Bronchial epithelial cell (primary cell): ENCODE measurements around the gene CFAP65. TPM values are rescaled to one million over a fixed set of nuclear protein-coding genes. Genes with fewer than 3 reads are reported as not detected.

Source experiments
- DNase-seq: peaks from one replicate; pipeline ENCODE4 v3.0.0-alpha.2; 2010; ENCODE audit warnings: low read depth
- FAIRE-seq: peaks from 2 replicates; lab custom pipeline; 2011; peaks lifted over from hg19 to GRCh38; lab: Jason Lieb, UNC
- H3K27me3 ChIP-seq: 2 replicates; pipeline ENCODE4 v1.5.1; 2011; ENCODE audit warnings: low read length; ENCODE audit not compliant: control insufficient read depth, insufficient read depth
- H3K36me3 ChIP-seq: 2 replicates; pipeline ENCODE4 v1.5.1; 2011; ENCODE audit warnings: low read length; ENCODE audit not compliant: control insufficient read depth, insufficient read depth
- H3K4me3 ChIP-seq: 2 replicates; pipeline ENCODE4 v1.5.1; 2011; ENCODE audit warnings: mild to moderate bottlenecking, low read depth, low read length, control low read depth
- total RNA-seq: library from RNA; depleted of rRNA; stranded (reverse); fragments of >200 nt; gene quantifications from 2 replicates; pipeline ENCODE4 v1.2.1, GENCODE V29; 2014
- TF ChIP-seq, protein P1 (sequence below): IDR thresholded peaks from 2 replicates; pipeline ENCODE4 v1.5.1; 2011; ENCODE audit warnings: mild to moderate bottlenecking, moderate library complexity, low read length, control low read depth, inconsistent platforms; ENCODE audit not compliant: insufficient read depth, severe bottlenecking

The CFAP65 gene
- total RNA-seq, 1 donor from 2014 or later, result not detected

DNA sequence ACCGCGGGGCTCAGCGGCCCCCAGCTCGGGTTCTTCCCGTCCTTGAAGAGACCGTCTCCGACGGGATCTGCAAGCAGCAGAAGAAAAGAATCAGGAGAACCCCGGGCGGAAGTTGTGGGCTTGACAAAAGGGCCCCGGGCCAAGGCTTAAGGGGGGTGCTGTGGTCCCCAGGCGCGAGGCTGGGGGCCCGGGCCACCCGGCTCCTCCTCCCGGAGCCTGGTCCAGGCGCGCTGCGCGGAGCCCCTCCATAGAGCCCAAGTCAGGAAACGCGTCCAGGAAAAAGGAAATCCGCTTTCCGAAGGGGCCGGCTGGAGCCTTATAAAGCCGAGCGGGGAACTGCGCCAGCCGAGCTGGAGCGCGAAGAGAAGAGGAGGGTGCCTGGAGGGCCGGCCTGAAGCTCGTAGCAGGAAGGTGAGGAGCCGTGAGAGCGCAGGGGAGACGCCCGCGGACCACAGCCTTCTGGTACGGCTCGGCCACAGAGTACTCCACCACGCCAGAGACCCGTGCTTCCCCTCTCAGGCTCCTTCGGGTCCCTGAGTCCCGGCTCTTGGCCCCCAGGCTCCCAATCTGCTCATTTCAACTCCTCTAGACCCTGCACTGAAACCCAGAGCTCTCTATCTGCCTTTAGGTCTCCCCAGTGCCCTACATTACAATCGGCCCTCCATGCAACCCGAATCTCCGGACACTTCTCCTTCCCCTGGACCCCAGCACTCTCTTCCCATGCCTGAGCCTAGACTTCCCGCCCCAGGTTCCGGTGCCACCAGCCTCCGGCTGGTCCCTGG lies 56.9 kb downstream of the CFAP65 start:
- Histone ChIP-seq H3K27me3 (peaks cover 71% of the 10 kb centered on the region), H3K4me3 (no peak overlapping the region), H3K36me3 (no peaks in the 10 kb centered on the region)
- TF ChIP-seq, protein P1, sequence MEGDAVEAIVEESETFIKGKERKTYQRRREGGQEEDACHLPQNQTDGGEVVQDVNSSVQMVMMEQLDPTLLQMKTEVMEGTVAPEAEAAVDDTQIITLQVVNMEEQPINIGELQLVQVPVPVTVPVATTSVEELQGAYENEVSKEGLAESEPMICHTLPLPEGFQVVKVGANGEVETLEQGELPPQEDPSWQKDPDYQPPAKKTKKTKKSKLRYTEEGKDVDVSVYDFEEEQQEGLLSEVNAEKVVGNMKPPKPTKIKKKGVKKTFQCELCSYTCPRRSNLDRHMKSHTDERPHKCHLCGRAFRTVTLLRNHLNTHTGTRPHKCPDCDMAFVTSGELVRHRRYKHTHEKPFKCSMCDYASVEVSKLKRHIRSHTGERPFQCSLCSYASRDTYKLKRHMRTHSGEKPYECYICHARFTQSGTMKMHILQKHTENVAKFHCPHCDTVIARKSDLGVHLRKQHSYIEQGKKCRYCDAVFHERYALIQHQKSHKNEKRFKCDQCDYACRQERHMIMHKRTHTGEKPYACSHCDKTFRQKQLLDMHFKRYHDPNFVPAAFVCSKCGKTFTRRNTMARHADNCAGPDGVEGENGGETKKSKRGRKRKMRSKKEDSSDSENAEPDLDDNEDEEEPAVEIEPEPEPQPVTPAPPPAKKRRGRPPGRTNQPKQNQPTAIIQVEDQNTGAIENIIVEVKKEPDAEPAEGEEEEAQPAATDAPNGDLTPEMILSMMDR, result no peak
- DNase-seq (no peak), FAIRE-seq (no peak)

DNA sequence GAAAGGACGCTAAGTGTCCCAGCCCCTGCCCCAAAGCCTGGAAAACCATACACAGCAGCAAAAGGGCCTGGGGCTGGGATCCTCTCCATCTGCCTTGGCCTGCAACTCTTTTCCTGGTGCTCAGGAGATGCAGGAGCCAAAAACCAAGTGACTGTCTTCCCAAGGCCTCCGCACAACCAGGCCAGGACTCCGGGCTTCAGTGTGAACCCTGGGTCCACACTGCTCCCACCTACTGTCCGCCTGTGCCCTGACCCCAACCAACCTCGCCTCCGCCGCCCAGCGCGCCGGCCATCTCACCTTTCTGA lies 57.4 kb downstream of the CFAP65 start:
- TF ChIP-seq, protein P1, result no peak
- peaks cover 66% of the 10 kb centered on the region for H3K27me3 ChIP-seq
- no peak for FAIRE-seq
- no peak for DNase-seq
- no peaks in the 10 kb centered on the region for H3K36me3 ChIP-seq
- no peak overlapping the region for H3K4me3 ChIP-seq

DNA sequence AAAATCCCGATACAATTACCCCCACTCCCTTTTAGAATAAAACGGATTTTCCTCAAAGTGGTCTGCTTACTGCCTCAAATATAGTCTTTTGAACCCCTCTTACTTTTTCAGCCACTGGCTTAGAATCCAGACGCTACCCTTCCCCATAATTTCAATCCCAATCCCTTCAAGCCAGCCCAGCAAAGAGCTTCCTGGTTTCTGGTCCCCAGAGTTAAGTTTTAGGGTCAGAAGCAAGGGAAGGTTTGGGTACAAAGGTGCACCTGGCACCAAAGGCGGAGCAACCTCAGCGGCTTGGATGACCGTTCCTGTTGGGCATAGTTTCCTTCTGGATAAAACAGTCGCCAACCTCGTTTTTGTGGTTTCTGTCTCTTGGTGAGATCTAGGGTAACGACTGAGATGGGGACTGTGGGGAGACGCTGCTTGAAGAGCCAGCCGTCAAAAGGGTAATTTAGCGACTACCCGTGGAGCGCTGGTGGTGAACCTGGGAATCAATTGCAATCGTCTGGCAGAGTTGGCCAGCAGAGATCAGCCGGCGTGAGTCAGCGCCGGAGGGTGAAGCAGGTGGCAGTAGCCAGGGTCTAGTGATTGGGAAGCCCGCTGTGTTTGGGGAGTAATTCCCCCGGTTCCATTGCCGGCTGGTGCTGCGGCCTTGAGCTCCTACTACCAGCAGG lies 57.9 kb downstream of the CFAP65 start:
- Histone ChIP-seq H3K27me3 (peaks cover 61% of the 10 kb centered on the region), H3K36me3 (no peaks in the 10 kb centered on the region), H3K4me3 (no peak overlapping the region)
- DNase-seq (no peak), FAIRE-seq (no peak)
- TF ChIP-seq, protein P1, result no peak

DNA sequence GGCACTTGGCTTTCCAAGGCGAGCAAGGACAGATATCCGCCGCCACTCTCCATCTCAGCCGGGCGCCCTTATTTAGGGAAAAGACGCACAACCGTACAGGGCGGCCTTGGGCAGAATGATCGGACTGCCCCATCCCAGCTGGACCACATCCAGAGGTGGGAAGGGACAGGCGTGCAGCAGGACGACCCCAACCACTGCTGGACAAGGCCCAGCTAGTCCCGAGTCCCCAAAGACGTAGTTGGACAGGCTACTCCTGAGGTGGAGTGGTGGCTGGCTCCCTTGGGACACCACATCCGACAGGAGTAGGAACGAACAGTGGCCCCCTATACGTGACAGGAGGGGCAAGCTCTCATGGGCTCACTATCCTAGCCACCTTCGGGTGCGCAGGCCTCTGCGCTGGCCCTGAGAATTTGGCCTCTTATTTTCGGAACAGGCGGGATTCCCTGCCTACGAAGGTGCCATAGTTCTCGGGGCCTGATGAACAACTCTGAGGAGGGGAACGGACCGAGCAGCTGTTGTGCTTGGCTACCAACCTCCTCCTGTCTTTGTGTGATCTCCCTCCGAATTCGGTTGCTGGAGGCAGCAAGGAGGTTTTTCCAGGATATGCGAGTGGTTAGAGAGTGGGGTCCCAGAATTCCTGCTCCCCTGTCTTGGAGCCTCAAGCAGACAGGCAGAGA lies 58.6 kb downstream of the CFAP65 start:
- TF ChIP-seq, protein P1, result no peak

DNA sequence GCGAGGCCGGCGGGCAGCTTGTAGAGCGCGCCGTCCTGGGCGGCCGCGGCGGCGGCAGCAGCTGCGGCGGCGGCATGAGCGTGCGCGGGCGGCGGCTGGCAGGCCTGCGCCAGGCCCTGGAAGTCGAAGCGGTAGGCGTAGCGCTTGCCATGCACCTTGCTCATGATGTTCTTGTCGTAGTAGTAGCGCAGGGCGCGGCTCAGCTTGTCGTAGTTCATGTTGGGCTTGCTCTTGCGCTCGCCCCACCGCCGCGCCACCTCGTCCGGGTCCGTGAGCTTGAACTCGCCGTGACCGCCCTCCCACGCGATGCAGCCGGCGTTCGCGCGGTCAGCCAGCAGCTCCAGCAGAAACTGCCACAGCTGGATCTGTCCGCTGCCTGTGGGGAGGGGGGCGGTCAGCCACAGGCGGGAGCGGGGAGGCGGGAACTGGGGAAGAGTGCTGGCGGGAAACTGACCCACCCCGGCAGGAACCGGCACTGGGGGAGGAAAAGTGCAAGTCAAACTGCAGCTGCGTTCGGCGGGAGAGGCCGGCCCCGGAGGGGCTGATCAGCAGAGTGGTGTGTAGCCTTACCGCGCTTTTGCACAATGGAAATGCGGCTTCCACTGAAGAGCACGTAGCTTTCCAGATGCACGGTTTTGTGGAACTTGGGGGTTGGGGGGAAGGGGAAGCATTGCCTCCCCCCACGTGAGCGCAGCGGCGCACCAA lies 59.3 kb downstream of the CFAP65 start:
- no peak overlapping the region for H3K4me3 ChIP-seq
- H3K36me3 ChIP-seq, result no peaks in the 10 kb centered on the region
- DNase-seq, result peak; percentile 20
- no peak for FAIRE-seq
- TF ChIP-seq, protein P1, result no peak
- peaks cover 51% of the 10 kb centered on the region for H3K27me3 ChIP-seq

More for the DNA sequence above, 58.6 kb downstream of the CFAP65 start:
- Histone ChIP-seq H3K4me3 (no peak overlapping the region), H3K27me3 (peaks cover 57% of the 10 kb centered on the region), H3K36me3 (no peaks in the 10 kb centered on the region)
- FAIRE-seq, result no peak
- no peak for DNase-seq
